Uterus (tissue), 2 donors: ENCODE measurements around the gene SRPRB.

Experiments
- POLR2A ChIP-seq, 2 donors: fragments of 450-650 bp; IDR thresholded peaks; one replicate each; pipeline ENCODE4 v1.6.1; 2016; ENCODE audit warnings: antibody characterized with exemption in 2 of 2, mild to moderate bottlenecking in 1 of 2, moderate library complexity in 1 of 2
- TF ChIP-seq, protein P1 (sequence below), 4 experiments: fragments of 200-600 bp in 2 of 4; fragments of 450-650 bp in 2 of 4; sonication (generic) in 2 of 4; IDR thresholded peaks; one replicate each; pipeline ENCODE4 v1.5.1; 2016 to 2019; ENCODE audit warnings: antibody characterized with exemption in 4 of 4, mild to moderate bottlenecking in 2 of 4, moderate library complexity in 1 of 4

GRCh38 chr3:133797396-133798105, 8.1 kb upstream of the SRPRB start:
- TF ChIP-seq POLR2A (IDR thresholded peaks at IDR 0.05): no peak
- TF ChIP-seq, protein P1, sequence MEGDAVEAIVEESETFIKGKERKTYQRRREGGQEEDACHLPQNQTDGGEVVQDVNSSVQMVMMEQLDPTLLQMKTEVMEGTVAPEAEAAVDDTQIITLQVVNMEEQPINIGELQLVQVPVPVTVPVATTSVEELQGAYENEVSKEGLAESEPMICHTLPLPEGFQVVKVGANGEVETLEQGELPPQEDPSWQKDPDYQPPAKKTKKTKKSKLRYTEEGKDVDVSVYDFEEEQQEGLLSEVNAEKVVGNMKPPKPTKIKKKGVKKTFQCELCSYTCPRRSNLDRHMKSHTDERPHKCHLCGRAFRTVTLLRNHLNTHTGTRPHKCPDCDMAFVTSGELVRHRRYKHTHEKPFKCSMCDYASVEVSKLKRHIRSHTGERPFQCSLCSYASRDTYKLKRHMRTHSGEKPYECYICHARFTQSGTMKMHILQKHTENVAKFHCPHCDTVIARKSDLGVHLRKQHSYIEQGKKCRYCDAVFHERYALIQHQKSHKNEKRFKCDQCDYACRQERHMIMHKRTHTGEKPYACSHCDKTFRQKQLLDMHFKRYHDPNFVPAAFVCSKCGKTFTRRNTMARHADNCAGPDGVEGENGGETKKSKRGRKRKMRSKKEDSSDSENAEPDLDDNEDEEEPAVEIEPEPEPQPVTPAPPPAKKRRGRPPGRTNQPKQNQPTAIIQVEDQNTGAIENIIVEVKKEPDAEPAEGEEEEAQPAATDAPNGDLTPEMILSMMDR (IDR thresholded peaks at IDR 0.05): no peak
